Mesothelial cell of epicardium (in vitro differentiated cells): ENCODE data around the gene LUZP1. TPM values are rescaled to one million over a fixed set of nuclear protein-coding genes. Genes with fewer than 3 reads are reported as not detected.

ENCODE experiments used
- DNase-seq, 2 experiments: peaks; one replicate each; pipeline ENCODE4 v3.0.0; 2021; ENCODE audit warnings: low spot score in 2 of 2; ENCODE audit not compliant: unreplicated experiment in 2 of 2
- H3K27ac Mint-ChIP-seq: 2 replicates; pipeline ENCODE4 v1.8.0; 2021; ENCODE audit warnings: mixed read lengths
- H3K27me3 Mint-ChIP-seq: 2 replicates; pipeline ENCODE4 v1.8.0; 2021; ENCODE audit warnings: low read depth, mixed read lengths
- H3K36me3 Mint-ChIP-seq: 2 replicates; pipeline ENCODE4 v1.8.0; 2021; ENCODE audit warnings: mixed read lengths
- H3K4me1 Mint-ChIP-seq: 2 replicates; pipeline ENCODE4 v1.8.0; 2021; ENCODE audit warnings: mixed read lengths
- H3K4me3 Mint-ChIP-seq: 2 replicates; pipeline ENCODE4 v1.8.0; 2021; ENCODE audit warnings: mild to moderate bottlenecking, moderate library complexity, mixed read lengths
- H3K9me3 Mint-ChIP-seq: 2 replicates; pipeline ENCODE4 v1.8.0; 2021; ENCODE audit warnings: mixed read lengths
- CTCF ChIP-seq: fragments of 200-600 bp; sonication (generic); IDR thresholded peaks from one replicate; pipeline ENCODE4 v1.5.0; 2021; ENCODE audit warnings: antibody characterized with exemption; ENCODE audit not compliant: unreplicated experiment
- microRNA-seq: library from miRNA; unstranded; fragments of <30 nt; microRNA quantifications from one replicate; pipeline ENCODE4 v1.2.0, GENCODE V29; 2021; ENCODE audit warnings: inconsistent platforms, mixed read lengths
- total RNA-seq: library from RNA; stranded (reverse); gene quantifications from 3 replicates; pipeline ENCODE4 v1.2.1, GENCODE V29; 2021

The LUZP1 gene
- total RNA-seq, 1 donor from 2014 or later = 67.6 TPM

GRCh38 chr1:23039308-23039826, 129.3 kb downstream of the LUZP1 start:
- no peak for TF ChIP-seq CTCF
- H3K36me3 Mint-ChIP-seq = peaks cover 6% of the 10 kb centered on the region
- no peak overlapping the region for H3K4me3 Mint-ChIP-seq
- H3K27me3 Mint-ChIP-seq = no peaks in the 10 kb centered on the region
- H3K4me1 Mint-ChIP-seq = peaks cover 24% of the 10 kb centered on the region
- no peak for DNase-seq
- H3K27ac Mint-ChIP-seq = peak overlapping the region; percentile 22
- no peaks in the 10 kb centered on the region for H3K9me3 Mint-ChIP-seq

- Mint-ChIP-seq H3K4me1 (peaks cover 15% of the 10 kb centered on the region), H3K36me3 (peaks cover 6% of the 10 kb centered on the region), H3K27ac (no peak overlapping the region), H3K9me3 (no peaks in the 10 kb centered on the region), H3K27me3 (no peaks in the 10 kb centered on the region), H3K4me3 (no peak overlapping the region)
- no peak for TF ChIP-seq CTCF
- DNase-seq = no peak
Measured at GRCh38 chr1:23037081-23037740, 131.4 kb downstream of the LUZP1 start.

- H3K27me3 Mint-ChIP-seq = no peaks in the 10 kb centered on the region
- H3K36me3 Mint-ChIP-seq = peaks cover 6% of the 10 kb centered on the region
- peak overlapping the region; percentile 19 for H3K27ac Mint-ChIP-seq
- H3K4me3 Mint-ChIP-seq = no peak overlapping the region
- no peaks in the 10 kb centered on the region for H3K9me3 Mint-ChIP-seq
- no peak for TF ChIP-seq CTCF
- no peak for DNase-seq
- peaks cover 15% of the 10 kb centered on the region for H3K4me1 Mint-ChIP-seq
Measured at GRCh38 chr1:23035823-23036452, 132.7 kb downstream of the LUZP1 start.

Small RNA genes within 50 kb of the gene (microRNA-seq; reads per million reads assigned to microRNA genes)
- gene MIR3115 = 12.6 reads per million, percentile 36 among the genes with 10 or more reads in this experiment
- not detected for gene MIR4419A

Other genes with a start within 250 kb of the LUZP1 start
- gene LACTBL1, start 196.0 kb downstream of the LUZP1 start, total RNA-seq = not detected in 3 replicates
- gene TEX46, start 153.0 kb downstream of the LUZP1 start, total RNA-seq = 0.54 TPM in 1 of 3 replicates, not detected in the others
- 164 to 168 TPM (median 165 TPM) in 3 replicates for gene KDM1A, start 149.4 kb downstream of the LUZP1 start, total RNA-seq
- gene HTR1D, start 48.6 kb upstream of the LUZP1 start, total RNA-seq = 0.09 to 0.18 TPM in 2 of 3 replicates, not detected in the other
- 199 to 205 TPM (median 203 TPM) in 3 replicates for gene HNRNPR, start 175.4 kb upstream of the LUZP1 start, total RNA-seq
- 33.7 to 35.7 TPM (median 34.6 TPM) in 3 replicates for gene ZNF436, start 201.0 kb upstream of the LUZP1 start, total RNA-seq